ENCODE data around the gene SLC7A14.

DNA sequence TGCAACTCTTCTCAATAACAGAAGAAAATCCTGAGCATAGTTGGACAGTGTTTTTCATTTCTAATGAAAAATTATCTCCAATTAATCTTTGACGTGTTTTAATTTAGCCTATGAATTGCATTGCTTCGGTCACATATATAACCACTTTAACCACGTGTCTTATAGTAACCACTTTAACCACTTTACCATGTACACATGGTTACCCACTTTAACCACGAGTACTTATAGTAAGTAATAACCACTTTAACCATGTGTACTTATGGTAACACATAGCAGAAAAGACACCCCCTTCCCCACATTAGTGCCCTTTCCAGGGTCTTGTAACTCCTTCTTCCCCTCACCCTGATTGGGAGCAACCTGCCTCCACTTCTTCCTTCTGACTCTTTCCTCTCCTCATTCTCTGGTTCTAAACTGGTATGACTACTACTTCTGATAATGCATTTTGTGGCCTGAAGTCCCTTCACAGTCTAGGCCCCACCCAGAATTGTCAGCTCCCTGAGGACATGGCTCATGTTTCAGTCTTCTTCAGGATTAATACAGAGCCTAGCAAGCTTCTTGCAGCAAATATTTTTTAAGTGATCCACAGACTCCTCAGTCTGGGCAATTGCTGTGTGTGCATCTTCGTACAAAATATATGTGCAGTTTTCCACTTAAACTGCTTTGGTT, 25.0 kb downstream of the SLC7A14 start:
- TF ChIP-seq, protein P1, sequence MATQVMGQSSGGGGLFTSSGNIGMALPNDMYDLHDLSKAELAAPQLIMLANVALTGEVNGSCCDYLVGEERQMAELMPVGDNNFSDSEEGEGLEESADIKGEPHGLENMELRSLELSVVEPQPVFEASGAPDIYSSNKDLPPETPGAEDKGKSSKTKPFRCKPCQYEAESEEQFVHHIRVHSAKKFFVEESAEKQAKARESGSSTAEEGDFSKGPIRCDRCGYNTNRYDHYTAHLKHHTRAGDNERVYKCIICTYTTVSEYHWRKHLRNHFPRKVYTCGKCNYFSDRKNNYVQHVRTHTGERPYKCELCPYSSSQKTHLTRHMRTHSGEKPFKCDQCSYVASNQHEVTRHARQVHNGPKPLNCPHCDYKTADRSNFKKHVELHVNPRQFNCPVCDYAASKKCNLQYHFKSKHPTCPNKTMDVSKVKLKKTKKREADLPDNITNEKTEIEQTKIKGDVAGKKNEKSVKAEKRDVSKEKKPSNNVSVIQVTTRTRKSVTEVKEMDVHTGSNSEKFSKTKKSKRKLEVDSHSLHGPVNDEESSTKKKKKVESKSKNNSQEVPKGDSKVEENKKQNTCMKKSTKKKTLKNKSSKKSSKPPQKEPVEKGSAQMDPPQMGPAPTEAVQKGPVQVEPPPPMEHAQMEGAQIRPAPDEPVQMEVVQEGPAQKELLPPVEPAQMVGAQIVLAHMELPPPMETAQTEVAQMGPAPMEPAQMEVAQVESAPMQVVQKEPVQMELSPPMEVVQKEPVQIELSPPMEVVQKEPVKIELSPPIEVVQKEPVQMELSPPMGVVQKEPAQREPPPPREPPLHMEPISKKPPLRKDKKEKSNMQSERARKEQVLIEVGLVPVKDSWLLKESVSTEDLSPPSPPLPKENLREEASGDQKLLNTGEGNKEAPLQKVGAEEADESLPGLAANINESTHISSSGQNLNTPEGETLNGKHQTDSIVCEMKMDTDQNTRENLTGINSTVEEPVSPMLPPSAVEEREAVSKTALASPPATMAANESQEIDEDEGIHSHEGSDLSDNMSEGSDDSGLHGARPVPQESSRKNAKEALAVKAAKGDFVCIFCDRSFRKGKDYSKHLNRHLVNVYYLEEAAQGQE (IDR thresholded peaks at IDR 0.05; ENCODE audit: insufficient read depth in 1 of 2, low read depth in 2 of 2, low read length in 2 of 2), result no peak
- no peak for TF ChIP-seq FOXP2 (optimal IDR thresholded peaks at IDR 0.05; ENCODE audit: borderline replicate concordance, extremely low read depth, extremely low read length, insufficient read depth)

All from PFSK-1 (cell line).